Osteocyte (in vitro differentiated cells): ENCODE data around the gene ABCC1. TPM values are rescaled to one million over a fixed set of nuclear protein-coding genes. Genes with fewer than 3 reads are reported as not detected.
"Not testable (repeated sequence)": the region's sequence is repeated elsewhere in the genome, so short reads cannot be mapped to it uniquely, and the experiment has no call there.

ENCODE experiments used
- DNase-seq: peaks from one replicate; pipeline ENCODE4 v3.0.0; 2021; ENCODE audit warnings: mixed read lengths; ENCODE audit not compliant: unreplicated experiment; ENCODE audit errors: extremely low spot score
- H3K27ac Mint-ChIP-seq: one replicate; pipeline ENCODE4 v1.8.0; 2021; ENCODE audit warnings: mild to moderate bottlenecking, mixed read lengths; ENCODE audit not compliant: unreplicated experiment
- H3K27me3 Mint-ChIP-seq: one replicate; pipeline ENCODE4 v1.8.0; 2021; ENCODE audit warnings: mixed read lengths; ENCODE audit not compliant: unreplicated experiment
- H3K36me3 Mint-ChIP-seq: one replicate; pipeline ENCODE4 v1.8.0; 2021; ENCODE audit warnings: mixed read lengths; ENCODE audit not compliant: unreplicated experiment
- H3K4me1 Mint-ChIP-seq: one replicate; pipeline ENCODE4 v1.8.0; 2021; ENCODE audit warnings: mixed read lengths; ENCODE audit not compliant: unreplicated experiment
- H3K4me3 Mint-ChIP-seq: one replicate; pipeline ENCODE4 v1.8.0; 2021; ENCODE audit warnings: mild to moderate bottlenecking, moderate library complexity, mixed read lengths; ENCODE audit not compliant: unreplicated experiment
- H3K9me3 Mint-ChIP-seq: one replicate; pipeline ENCODE4 v1.8.0; 2021; ENCODE audit warnings: mixed read lengths; ENCODE audit not compliant: unreplicated experiment
- CTCF ChIP-seq: fragments of 200-600 bp; sonication (generic); IDR thresholded peaks from 2 replicates; pipeline ENCODE4 v1.5.0; 2021; ENCODE audit warnings: antibody characterized with exemption, mild to moderate bottlenecking, moderate library complexity
- total RNA-seq: library from RNA; stranded (reverse); gene quantifications from 2 replicates; pipeline ENCODE4 v1.2.1, GENCODE V29; 2021

ABCC1 gene
- total RNA-seq, 1 donor from 2014 or later: 256 TPM

- no peak for TF ChIP-seq CTCF
- Mint-ChIP-seq H3K4me1 (no peaks in the 10 kb centered on the region), H3K9me3 (no peaks in the 10 kb centered on the region), H3K4me3 (no peak overlapping the region), H3K27ac (no peak overlapping the region), H3K27me3 (peaks cover 2% of the 10 kb centered on the region), H3K36me3 (peaks cover 4% of the 10 kb centered on the region)
- no peak for DNase-seq
Observed at GRCh38 chr16:16172991-16173390, 223.6 kb downstream of the ABCC1 start.

- peaks cover 4% of the 10 kb centered on the region for H3K36me3 Mint-ChIP-seq
- no peaks in the 10 kb centered on the region for H3K9me3 Mint-ChIP-seq
- no peak overlapping the region for H3K27ac Mint-ChIP-seq
- no peak for TF ChIP-seq CTCF
- H3K4me1 Mint-ChIP-seq: no peaks in the 10 kb centered on the region
- DNase-seq: no peak
- no peak overlapping the region for H3K4me3 Mint-ChIP-seq
- peaks cover 2% of the 10 kb centered on the region for H3K27me3 Mint-ChIP-seq
Observed at GRCh38 chr16:16175296-16175695, 225.9 kb downstream of the ABCC1 start.

DNA sequence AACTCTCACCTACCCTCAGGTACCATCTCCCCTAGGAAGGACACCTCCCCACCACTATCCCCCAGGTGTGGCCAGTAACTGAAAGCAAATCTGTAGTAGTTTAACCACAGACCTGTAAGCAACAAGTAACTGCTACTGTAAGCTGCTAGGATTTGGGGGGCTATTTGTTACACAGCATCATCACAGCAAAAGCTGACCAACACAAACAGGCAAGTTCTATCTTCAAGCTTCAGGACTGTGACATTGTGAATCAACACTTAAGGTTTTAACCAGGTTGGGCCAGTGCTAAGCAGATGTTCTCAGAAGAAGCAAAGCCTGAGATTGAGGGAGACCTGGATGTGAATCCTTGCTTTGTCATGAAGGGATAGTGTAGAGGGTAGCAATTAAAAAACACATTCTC is 226.9 kb downstream of the ABCC1 start:
- DNase-seq: no peak
- H3K36me3 Mint-ChIP-seq: peaks cover 4% of the 10 kb centered on the region
- no peak for TF ChIP-seq CTCF
- no peak overlapping the region for H3K27ac Mint-ChIP-seq
- peaks cover 2% of the 10 kb centered on the region for H3K27me3 Mint-ChIP-seq
- H3K9me3 Mint-ChIP-seq: no peaks in the 10 kb centered on the region
- H3K4me1 Mint-ChIP-seq: no peaks in the 10 kb centered on the region
- no peak overlapping the region for H3K4me3 Mint-ChIP-seq

DNA sequence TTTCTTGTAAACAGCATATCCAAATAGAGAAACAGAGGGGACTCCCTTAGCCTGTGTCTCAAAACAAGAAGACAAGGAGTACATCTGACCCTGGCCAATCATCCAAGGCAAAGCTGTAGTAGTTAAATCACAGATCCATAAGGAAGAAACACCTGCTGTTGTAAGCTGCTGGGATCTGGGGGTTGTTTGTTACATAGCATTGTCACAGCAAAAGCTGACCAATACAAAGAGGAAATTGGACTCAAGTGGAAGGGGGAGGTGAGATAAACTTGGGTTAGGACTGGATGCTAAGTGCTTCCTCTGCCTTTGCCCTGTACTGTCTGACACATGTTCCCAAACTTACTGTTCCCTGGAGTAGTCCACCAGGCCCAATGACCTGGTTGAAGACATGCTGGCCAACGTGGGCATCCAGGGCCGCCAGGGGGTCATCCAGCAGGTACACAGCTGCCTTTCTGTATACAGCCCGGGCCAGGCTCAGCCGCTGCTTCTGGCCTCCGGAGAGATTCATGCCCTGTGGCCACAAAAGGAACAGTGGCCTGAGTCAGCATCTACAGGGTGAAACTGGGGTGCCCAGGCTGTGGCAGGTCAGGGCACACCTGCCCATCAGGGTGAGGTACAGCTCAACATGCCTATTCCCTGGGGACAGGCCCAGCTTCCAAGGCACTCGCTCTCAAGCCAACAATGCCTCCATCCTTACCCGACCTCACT is 229.2 kb downstream of the ABCC1 start:
- DNase-seq: no peak
- Mint-ChIP-seq H3K27ac (no peak overlapping the region), H3K4me1 (peaks cover 6% of the 10 kb centered on the region), H3K27me3 (peaks cover 6% of the 10 kb centered on the region), H3K4me3 (no peak overlapping the region), H3K9me3 (no peaks in the 10 kb centered on the region), H3K36me3 (peaks cover 4% of the 10 kb centered on the region)
- TF ChIP-seq CTCF: no peak

DNA sequence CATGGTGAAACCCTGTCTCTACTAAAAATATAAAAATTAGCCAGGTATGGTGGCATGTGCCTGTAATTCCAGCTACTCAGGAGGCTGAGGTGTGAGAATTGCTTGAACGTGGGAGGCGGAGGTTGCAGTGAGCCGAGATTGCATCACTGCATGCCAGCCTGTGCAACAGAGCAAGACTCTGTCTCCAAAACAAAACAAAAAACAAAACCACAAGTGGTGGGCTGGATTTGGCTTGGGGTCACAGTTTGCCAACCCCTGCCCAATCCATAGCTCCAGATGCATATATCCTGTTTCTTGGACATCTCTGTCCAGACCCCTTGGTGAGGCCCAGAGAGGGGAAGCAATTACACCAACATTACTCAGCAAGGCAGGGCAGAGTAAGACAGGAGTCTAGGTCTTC is 232.3 kb downstream of the ABCC1 start:
- not testable (repeated sequence) for H3K9me3 Mint-ChIP-seq, H3K36me3 Mint-ChIP-seq, DNase-seq, H3K4me3 Mint-ChIP-seq, H3K27ac Mint-ChIP-seq, H3K27me3 Mint-ChIP-seq, H3K4me1 Mint-ChIP-seq

DNA sequence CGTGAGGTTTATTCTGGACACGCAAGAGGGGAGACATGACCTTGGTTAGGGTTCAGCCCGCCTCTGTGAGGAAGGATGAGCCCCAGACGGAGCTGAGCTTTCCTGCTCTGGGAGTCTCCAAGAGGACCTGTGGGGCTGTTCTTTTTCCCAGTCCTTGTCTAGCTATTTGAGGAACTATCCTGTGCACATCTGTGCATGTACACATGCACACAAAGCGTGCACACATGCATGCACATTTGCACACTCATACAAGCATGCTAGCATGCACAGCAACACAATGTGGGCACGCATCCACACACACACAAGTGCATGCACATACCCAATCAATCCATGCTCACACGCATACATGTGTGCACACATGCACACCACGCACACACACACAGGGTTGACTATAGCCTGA is 233.5 kb downstream of the ABCC1 start:
- DNase-seq: no peak
- no peak overlapping the region for H3K27ac Mint-ChIP-seq
- no peaks in the 10 kb centered on the region for H3K9me3 Mint-ChIP-seq
- H3K4me1 Mint-ChIP-seq: peaks cover 6% of the 10 kb centered on the region
- H3K36me3 Mint-ChIP-seq: no peaks in the 10 kb centered on the region
- peaks cover 6% of the 10 kb centered on the region for H3K27me3 Mint-ChIP-seq
- TF ChIP-seq CTCF: no peak
- H3K4me3 Mint-ChIP-seq: no peak overlapping the region
